Measurements from ENCODE around the gene TMEM131.

Gene TMEM131

GRCh38 chr2:97738179-97739019 is 257.3 kb downstream of the TMEM131 start:
- no peak for DNase-seq (ENCODE audit: low spot score)

- no peak for DNase-seq (ENCODE audit: low spot score)
These were observed 258.1 kb downstream of the TMEM131 start for GRCh38 chr2:97737421-97738178.

- DNase-seq (ENCODE audit: low spot score): no peak
These were observed 259.0 kb downstream of the TMEM131 start for GRCh38 chr2:97736608-97737330.

- no peak for DNase-seq (ENCODE audit: low spot score)
These were observed 259.6 kb downstream of the TMEM131 start for GRCh38 chr2:97736185-97736584.

- DNase-seq (ENCODE audit: low spot score): no peak
These were observed 260.6 kb downstream of the TMEM131 start for GRCh38 chr2:97735161-97735561.

- no peak for DNase-seq (ENCODE audit: low spot score)
These were observed 261.4 kb downstream of the TMEM131 start for GRCh38 chr2:97734061-97735051.

GRCh38 chr2:97733341-97734035 is 262.3 kb downstream of the TMEM131 start:
- no peak for DNase-seq (ENCODE audit: low spot score)

GRCh38 chr2:97732436-97733340 is 263.1 kb downstream of the TMEM131 start:
- no peak for DNase-seq (ENCODE audit: low spot score)

- no peak for DNase-seq (ENCODE audit: low spot score)
These were observed 264.3 kb downstream of the TMEM131 start for GRCh38 chr2:97731274-97732020.

- DNase-seq (ENCODE audit: low spot score): no peak
These were observed 265.5 kb downstream of the TMEM131 start for GRCh38 chr2:97730245-97730644.

- DNase-seq (ENCODE audit: low spot score): peak; percentile 11
These were observed 267.5 kb downstream of the TMEM131 start for GRCh38 chr2:97728091-97728731.

GRCh38 chr2:97727296-97727695 is 268.5 kb downstream of the TMEM131 start:
- DNase-seq (ENCODE audit: low spot score): no peak

GRCh38 chr2:97726261-97727064 is 269.3 kb downstream of the TMEM131 start:
- no peak for DNase-seq (ENCODE audit: low spot score)

- DNase-seq (ENCODE audit: low spot score): no peak
These were observed 270.6 kb downstream of the TMEM131 start for GRCh38 chr2:97724946-97725688.

- no peak for DNase-seq (ENCODE audit: low spot score)
These were observed 271.2 kb downstream of the TMEM131 start for GRCh38 chr2:97724501-97724900.

GRCh38 chr2:97724073-97724410 is 271.7 kb downstream of the TMEM131 start:
- no peak for DNase-seq (ENCODE audit: low spot score)

Measured in putamen (tissue), 1 donor.